A673 (cell line): ENCODE results near the gene THOP1.

Source experiments
- CTCF ChIP-seq: fragments of 300-800, 200-600 bp; sonication (generic); conservative IDR thresholded peaks from 2 replicates; pipeline ENCODE4 v1.5.1; 2017; ENCODE audit warnings: low read depth, mild to moderate bottlenecking, antibody characterized with exemption, low read length, moderate library complexity, mixed read lengths
- EZH2 ChIP-seq: fragments of 200-600 bp; sonication (generic); IDR thresholded peaks from 2 replicates; pipeline ENCODE4 v1.6.1; 2017; ENCODE audit warnings: borderline replicate concordance, low read depth, mild to moderate bottlenecking, mixed read lengths, antibody characterized with exemption, low read length; ENCODE audit not compliant: poor library complexity, severe bottlenecking

GRCh38 chr19:2747349-2747748, 38.0 kb upstream of the THOP1 start:
- TF ChIP-seq CTCF = no peak
- no peak for TF ChIP-seq EZH2
